Measurements from ENCODE around the gene FAM131C.
"Not testable (repeated sequence)": the region's sequence is repeated elsewhere in the genome, so short reads cannot be mapped to it uniquely, and the experiment has no call there.

GRCh38 chr1:16026302-16026701 is 47.1 kb downstream of the FAM131C start:
- not testable (repeated sequence) for TF ChIP-seq SUZ12 (IDR thresholded peaks at IDR 0.05; ENCODE audit: extremely low read depth, insufficient read depth, insufficient read length); YY1 (IDR thresholded peaks at IDR 0.05; ENCODE audit: insufficient read depth, insufficient read length)
